ENCODE results near the gene WASL.

DNA sequence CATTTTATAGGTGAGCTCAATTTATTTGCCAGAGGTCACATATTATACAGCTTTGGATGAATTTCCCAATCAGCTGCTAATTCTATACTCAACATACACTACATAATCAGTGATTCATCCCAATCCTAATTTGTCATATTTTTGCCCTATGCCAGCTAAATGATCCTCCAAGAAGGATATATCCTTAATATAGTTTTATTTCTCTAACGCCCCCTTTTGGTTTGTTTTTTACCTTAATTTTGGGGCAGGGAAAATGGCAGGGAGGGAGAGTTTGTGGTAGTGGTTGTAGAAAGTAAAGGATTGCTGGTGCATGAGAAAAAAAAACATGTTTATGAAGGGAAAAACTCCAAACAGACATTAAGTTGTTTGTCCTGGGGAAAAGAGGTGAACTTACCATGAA is 31.9 kb downstream of the WASL start:
- TF ChIP-seq, protein P1, sequence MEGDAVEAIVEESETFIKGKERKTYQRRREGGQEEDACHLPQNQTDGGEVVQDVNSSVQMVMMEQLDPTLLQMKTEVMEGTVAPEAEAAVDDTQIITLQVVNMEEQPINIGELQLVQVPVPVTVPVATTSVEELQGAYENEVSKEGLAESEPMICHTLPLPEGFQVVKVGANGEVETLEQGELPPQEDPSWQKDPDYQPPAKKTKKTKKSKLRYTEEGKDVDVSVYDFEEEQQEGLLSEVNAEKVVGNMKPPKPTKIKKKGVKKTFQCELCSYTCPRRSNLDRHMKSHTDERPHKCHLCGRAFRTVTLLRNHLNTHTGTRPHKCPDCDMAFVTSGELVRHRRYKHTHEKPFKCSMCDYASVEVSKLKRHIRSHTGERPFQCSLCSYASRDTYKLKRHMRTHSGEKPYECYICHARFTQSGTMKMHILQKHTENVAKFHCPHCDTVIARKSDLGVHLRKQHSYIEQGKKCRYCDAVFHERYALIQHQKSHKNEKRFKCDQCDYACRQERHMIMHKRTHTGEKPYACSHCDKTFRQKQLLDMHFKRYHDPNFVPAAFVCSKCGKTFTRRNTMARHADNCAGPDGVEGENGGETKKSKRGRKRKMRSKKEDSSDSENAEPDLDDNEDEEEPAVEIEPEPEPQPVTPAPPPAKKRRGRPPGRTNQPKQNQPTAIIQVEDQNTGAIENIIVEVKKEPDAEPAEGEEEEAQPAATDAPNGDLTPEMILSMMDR (IDR thresholded peaks at IDR 0.05) = no peak
- no peak for TF ChIP-seq EP300 (IDR thresholded peaks at IDR 0.05)
- no peak for TF ChIP-seq POLR2AphosphoS5 (IDR thresholded peaks at IDR 0.05)
